COLO668 (cell line): ENCODE measurements around the gene DRD2.

Source experiments
- DNase-seq: peaks from one replicate; lab custom pipeline; 2025; ENCODE audit not compliant: unreplicated experiment; lab: John Stamatoyannopoulos, UW

Gene DRD2

DNA sequence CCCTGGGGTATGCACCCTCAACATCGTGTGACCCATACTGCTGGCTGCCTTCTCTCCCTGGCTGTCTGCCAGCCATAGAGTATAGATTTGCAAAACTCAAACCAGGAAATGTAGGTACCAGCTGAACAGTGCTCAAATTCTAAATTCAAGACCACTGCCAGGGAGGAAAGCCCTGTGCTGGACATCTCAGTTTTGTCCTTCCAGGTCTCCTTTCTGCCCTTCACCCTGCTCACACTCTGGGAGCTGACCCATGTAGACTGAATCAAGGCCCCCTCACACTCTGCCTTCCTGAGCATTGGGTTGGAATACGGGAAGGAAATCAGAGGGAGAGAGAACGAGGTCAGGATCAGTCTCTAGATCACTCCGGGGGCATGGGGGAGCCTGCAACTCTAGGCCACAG is 12.4 kb upstream of the DRD2 start:
- no peak for DNase-seq

DNA sequence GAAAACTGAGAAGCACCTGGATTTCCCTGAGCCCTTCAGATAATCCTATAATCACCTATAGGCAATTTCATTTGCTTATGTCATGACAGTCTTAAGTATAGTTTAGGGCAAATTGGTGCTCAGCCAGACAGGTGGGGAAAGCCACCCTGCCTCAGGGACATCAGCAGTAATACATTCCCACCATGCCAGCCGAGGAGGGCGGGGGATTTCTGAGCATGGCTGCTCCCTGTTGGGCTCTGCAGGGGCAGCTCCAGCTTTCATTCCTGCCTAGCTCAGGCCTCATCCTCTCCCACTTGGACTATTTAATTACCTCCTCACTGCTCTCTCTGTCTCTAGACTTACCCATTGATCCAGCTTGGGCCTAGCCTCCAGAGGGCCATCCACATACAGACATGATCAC is 9.0 kb upstream of the DRD2 start:
- no peak for DNase-seq

DNA sequence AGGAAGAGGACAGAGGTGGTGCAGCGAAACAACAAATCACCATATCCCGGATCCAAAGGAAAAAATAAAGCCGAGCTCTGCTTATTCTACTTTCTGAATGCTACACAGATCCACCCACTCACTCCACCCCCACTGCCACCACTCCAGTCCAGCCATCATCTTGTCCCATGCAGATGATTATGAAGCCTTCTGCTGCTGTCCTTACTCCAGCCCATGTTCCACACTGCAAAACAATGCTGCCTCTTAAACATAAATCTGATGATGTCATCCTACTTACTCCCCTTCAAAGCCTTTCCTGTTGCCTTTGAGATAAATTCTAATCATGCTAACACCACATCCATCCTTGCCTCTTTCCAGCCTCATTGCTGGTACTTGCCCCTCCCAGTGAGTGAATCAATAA is 6.5 kb upstream of the DRD2 start:
- no peak for DNase-seq

DNA sequence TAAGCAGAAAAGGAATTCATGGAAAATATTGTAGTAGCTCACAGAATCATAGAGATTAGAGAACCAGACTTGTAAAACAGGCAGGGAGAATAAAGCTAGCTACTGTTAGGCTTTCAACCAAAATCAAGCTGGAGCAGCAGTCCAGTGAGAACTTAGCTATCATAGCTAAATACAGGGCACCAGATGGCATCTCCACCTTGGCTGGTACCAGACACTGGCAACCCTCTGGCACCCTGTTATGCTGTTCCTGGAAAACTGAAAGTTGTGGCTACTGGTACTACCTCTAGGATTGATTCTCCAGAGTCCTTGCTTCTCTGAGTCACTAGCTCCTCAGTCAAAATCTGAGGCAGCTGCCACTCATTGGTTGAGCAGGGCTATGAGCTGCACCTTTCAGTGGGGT is 6.0 kb upstream of the DRD2 start:
- DNase-seq, result no peak

DNA sequence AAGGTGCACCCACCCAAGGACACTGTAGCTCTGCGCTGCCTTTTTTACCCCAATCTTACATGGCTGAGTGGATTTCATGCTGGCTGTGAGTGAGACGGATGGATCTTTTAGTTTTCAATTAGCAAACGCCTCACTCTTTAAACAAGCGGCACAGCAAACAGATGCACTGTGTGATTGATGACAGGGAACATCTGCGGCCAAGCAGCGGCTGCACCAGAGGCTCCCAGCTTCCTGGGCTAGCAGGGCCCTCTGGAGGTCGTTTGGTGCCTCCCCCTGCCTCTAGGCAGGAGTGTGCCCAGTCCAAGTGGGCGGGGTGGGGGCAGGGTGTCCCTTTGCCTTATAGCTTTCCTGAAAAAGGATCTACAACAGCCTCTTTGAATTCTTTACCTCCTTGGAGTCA is 2.1 kb upstream of the DRD2 start:
- DNase-seq, result peak; percentile 87

DNA sequence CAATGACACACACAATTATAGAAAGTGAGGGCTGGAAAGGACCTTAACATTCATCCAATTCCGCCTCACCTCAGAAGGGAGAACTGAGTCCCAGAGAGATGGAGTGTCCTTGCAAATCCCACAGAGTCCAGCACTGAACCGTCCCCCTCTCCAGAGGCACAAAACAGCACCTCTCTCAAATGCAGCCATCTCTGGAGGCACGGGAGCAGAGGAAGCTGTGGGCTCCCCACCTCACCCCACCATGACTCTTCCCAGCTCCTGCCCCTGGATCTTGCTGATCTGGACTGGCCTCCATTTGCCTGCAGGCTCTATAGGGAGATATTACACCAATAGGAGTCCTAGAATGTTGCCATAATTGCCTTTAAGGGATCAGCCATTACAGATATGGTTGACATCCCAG is 1.4 kb upstream of the DRD2 start:
- no peak for DNase-seq

DNA sequence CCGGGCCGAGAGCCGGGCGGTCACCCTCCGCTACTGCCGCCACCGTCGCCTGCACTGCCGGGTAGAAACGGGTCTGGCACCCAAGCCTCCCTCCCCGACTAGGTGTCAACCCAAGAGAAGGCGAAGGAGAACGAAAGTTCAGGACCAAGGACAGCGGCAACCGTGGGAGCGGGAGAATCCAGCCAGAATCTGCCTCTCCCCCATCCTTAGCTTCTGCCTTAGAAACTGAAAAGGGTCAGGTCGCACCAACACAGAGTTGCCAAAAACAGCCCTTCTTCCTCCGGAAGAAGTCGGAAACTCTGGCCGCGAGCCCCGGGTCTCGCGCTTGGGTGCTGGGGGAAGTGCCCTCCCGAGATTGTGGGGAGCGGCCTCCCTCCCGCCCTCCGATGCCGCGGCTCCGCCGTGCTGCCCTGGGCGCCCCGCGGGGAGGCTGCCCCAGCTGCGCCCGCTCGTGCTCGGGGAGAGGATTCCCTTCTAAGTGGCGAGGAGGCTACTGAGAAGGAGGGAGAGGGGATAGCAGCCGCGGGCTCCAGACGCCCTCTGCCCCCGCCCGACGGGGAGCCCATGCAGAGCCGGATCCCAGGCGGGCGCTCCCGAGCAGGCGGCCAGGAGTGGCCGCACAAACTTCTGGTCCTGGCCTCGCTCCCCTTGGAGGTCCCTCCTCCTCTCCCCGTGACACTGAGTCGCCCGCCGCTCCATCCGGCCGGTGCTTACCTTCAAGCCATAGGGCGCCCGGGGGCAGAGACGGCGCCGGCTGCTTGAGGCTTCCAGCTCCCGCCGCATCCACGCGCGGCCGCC is 637 bp downstream of the DRD2 start:
- peak; percentile 69 for DNase-seq

DNA sequence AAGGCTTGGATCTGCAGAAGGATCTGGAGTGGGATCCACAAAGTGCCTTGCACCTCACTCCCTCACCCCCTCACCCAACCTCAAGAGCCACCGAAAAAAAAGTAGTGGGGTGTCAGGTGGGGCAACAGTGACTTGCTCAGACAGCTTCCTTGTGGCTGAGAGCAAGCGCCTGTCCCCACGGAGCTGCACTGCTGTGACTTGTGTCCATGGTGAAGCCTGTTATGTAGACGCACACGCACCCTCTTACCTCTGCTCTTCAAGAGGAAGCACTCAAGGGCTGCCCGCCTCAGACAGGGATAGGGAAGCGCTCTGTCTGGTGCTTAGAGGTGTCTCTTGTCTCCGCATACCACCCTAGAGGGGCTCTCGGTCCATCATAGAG is 1.2 kb downstream of the DRD2 start:
- DNase-seq, result peak; percentile 50

DNA sequence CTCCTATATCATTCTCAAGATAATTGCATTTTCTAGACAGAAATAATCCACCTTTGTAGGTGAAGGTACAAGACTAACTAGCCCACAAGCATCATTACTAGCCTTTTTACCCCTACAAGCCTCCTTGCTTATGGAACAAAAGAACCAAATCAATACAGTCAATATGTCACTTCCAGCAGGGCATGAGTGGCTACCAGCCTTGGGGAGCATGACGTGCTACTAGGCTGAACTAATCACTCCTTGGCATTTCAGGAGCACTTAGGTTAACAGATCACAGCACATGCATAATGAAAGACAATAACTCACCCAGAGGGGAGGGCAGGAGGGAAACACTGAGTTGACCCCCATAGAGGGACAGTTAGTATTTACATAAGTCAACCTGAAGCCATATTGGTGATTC is 2.7 kb downstream of the DRD2 start:
- DNase-seq, result no peak

DNA sequence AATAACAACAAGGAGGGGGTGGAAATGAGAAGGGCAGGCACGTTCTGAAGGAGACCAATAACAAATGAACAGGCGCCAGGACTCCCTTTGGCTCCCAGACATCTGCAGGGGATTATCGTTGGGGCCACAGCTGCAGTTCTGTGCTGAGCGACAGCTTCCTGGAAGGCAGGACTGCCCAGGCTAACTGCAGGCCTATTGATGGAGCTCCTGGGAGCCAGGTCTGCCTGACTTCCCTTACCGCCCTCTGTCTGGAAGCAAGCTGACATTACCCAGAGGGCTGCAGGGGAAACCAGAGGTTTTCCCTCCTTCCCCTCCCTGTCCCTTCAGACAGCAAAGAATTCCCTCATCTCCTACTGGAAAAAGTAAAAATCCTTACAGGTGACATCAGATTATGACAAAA is 5.0 kb downstream of the DRD2 start:
- DNase-seq, result no peak

DNA sequence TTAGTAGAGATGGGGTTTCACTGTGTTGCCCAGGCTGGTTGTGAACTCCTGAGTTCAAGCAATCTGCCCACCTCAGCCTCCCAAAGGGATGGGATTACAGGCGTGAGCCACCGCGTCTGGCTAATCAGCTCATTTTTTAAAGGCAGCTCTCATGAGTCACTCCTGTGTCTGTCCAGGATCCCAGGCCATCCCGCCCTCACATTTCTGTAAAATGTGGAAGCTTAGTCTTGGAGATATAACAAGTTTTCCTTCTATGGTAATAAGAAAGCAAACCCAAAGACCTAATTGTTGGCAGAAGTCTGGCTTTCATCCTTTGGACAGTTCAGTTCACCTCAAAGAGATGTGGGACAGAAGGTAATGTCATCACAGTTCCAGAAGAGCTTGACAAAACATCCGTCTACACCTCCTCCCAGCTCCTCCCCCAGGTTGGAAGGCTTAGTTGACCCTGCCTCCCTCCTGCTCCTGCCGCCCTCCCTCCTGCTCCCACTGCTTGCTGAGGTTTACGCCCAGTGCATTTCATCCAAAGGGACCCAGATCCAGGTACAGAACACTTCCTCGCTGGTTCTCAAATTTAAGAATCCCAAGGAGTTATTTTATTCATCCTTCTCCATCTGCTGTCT is 6.4 kb downstream of the DRD2 start:
- DNase-seq, result no peak

DNA sequence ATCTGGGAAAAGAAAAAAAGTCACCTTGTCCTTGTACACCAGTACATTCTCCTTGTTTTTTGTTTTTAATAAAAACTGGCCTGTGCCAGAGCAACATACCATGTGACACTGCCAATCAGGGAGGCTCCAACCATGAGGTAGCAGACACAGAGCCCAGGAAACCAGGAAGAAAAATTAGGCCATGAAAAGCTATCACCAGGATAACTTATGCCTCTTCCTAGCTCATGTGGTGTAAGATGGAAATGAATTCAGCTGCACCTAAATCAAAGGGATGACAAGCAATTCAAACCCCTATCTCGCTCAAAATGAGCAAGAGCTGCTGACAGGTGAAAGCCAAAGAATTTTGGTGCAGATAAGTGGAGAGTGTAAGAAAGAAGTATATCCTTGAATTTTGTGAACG is 7.7 kb downstream of the DRD2 start:
- no peak for DNase-seq

DNA sequence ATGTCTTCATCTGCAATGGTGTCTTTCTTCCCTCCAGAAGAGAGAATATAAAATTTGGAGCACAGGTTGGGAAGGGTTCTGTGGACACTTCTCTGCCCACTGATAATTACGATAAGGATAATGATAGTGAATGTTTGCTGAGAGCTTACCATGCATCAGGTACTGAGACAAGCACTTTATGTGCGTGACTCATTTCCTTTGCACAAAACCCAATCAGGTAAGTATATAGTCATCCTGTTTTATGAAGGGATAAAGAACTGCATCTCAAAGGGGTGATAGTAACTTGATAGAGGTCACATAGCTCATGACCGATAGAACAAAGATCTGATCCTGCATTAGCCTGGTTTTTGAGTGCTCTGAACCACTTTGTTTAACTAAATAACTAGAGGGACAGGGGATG is 9.4 kb downstream of the DRD2 start:
- peak; percentile 9 for DNase-seq

DNA sequence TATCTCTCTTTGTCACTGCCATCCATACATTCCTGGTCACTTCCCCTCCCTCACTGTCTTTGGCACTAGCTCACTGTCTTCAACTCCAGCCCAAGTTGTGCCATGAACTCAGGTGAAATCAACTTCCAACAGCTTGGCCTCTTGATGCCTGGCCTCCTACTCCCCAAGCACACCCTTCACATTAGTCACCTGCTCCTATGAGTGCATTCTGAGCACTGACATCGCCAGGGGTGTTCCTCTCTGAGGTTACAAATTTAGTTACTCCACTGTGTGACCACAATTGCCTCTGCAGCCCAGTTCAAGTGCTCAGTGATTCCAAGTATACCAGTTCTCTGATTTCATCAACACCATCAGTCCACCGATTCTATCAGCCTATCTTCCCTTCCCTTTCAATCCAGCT is 10.8 kb downstream of the DRD2 start:
- peak; percentile 15 for DNase-seq

DNA sequence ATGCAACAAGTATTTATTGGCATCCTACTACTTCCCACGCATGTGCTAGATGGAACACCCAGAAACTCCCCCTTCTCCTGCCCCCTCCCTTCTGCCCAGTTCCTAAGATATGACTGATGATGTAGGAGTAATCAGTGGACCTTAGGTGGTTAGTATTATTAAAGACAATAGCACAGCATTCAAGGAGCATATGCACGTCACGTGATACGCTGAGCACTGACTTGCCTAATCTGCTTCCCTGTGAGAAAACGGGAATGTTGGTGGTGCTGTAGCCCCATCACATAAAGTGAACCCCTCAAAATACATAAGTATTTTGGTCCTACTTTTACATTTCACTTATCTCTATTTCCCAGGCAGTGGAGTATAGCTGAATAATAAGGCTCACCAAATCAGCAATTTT is 12.4 kb downstream of the DRD2 start:
- DNase-seq, result no peak

DNA sequence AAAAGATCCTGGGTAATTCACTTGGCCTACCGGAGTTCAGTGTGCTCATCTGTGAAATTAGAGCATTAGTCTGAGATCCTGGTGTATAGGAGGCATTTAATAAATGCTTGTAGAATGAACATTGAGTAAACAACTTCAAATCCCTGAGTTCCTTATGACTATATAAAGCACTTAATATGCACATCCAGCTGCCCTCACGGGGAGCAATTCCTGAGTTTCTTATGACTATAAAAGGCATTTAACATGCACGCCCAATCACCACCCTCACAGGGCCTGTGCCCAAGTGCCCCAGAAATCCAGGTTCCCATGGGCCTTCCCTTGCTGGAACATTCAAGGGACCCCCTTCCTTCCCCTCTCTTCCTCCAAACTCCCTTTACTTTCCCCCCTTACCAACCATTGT is 13.6 kb downstream of the DRD2 start:
- no peak for DNase-seq

DNA sequence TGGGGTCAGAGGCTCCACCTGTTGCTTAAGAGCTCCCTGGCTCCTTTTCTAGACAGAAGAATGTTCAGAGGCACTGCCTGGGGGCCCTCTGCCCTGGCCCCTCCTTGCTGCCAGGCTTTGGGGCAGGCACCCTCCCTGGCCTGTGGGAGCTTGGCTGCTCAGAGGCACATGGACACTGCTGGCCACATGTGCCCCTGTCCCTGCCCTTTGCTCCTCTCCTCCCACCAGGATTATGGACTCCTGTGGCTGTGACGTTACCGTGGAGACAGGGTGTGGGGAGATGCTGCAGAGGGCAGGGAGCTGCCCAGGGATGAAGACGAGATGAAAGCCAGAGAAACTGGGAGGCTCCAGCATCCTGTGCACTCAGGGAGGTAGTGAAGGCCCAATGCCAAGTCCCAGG is 14.7 kb downstream of the DRD2 start:
- DNase-seq, result no peak

DNA sequence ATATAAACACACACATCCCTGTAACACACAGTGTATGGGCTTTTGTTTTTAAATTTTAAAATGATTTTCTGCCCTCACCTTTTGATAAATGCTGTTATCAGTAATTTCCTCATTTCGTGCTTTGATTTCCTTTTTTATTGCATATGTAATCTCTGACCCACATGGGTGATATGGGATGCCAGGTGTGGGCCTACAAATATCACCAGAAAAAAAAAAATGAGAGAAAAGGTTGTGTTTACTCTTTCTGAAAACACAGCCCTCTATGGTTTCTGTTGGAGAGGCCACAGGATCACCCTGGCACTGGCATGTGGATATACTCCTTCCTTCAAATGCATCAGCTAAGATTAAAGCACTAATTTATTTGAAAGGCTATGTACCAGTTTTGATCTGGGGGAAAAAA is 17.0 kb downstream of the DRD2 start:
- DNase-seq, result no peak

DNA sequence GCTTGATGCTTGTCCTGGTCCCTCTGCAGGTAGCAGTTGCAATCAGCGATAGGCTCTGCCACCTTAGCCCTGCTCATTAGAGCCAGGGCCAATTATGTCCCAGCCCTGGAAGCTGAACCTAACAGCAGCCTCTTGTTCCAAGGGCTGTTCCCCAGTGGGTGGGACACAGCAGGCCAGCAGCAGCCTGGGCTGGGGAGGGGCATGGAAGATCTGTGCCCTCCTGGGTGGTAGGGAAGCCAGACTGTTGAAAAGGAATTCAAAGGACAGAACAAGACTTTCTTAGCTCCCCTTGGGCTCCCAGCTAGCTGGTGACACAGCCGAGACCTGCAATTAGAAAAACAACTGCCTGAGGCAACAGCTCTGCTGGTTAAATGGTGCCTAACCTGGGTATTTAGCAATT is 17.4 kb downstream of the DRD2 start:
- DNase-seq, result no peak

DNA sequence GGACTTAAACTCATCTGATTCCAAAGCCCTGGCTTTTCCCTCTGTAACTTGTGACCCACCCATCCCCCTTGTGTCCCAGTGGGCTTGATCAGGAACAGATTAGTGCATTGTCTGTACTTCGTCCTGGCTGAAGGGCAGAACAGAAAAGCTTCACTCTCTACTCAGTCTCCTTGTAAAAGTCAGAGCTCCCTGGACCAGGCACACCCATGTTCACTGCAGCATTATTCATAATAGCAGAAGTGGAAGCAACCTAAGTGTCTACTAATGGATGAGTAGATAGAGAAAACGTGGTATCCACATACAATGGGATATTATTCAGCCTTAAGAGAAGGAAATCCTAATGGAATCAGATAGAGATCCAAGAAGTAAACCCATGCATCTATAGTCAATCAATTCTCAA is 20.7 kb downstream of the DRD2 start:
- DNase-seq, result no peak

DNA sequence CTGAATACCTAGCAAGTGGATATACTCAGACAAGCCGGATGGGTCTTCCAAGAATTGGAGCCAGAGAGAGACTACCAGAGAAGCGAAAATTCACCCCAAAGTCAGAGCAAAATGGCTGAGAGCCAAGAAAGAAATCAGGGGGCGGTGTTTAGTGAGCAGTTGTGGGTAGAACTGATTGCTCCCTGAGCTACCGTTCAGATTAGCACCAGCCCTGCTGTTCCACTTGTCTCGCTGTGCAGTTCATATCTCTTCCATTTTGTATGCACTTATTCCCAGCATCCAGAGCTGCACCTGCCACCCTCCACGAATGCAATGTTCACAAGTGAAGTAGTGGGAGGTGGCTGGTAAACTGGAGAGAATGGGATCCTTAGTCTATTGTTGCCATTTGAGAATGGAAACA is 25.5 kb downstream of the DRD2 start:
- no peak for DNase-seq

DNA sequence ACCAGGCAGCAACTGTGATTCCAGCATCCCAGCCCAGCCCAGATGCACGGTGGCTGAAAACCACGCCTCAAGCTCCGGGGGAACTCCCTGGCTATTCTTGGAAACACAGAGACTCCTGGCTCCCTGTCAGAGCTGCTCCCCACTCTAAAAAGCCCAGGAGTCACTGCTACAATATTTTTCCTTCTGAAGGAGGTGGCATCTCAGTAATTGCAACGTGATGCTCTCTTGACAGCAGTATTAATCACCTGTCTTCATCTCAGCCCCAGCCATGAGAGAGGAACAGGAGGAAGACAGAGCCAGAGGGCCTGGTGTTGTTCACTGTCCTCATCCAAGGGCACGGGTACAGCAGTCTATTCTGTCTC is 26.9 kb downstream of the DRD2 start:
- no peak for DNase-seq

DNA sequence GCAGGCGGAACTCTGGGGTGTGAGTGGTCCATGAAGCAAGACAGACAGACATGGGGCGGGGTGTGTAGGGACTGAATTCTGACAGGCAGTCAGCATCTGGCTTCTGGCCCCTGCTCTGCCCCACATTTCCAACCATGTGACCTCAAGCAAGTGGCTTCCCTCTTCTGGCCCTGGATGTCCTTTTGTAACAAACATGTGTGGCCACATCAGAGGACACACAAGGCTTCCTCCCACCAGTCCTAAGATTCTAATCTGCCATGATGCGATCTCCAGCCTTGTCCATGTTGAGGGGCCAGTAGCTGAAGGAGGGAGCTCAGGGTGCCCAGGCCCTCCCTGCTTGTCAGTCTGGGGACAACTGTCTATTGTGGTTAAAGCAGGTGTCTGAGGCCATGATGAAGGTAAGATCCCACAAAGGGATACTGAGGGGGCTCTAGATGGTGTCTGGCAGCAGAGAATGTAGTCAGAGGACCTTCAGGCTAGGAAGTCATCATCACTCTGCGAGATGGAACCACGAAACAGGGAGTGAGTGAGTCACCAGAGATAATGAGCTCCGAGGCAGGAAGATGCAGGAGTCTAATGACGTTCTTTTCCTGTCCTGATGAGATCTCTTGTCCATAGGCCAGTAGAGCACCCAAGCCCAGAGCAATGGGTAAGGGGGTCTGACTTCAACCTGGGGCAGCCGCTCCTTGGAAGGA is 27.4 kb downstream of the DRD2 start:
- DNase-seq, result peak; percentile 14
